Fibroblast of lung (primary cell): Measurements from ENCODE around the gene CPNE4.

Source experiments
- CTCF ChIP-seq, 2 donors: IDR thresholded peaks in 1 of 2; conservative IDR thresholded peaks in 1 of 2; 1 replicate in 1 of 2; 2 replicates in 1 of 2; pipeline ENCODE4 v1.5.1; 2011 to 2012; ENCODE audit warnings: low read length in 2 of 2, control low read depth in 1 of 2, inconsistent platforms in 1 of 2, low read depth in 1 of 2, mild to moderate bottlenecking in 1 of 2
- EZH2 ChIP-seq: IDR thresholded peaks from 2 replicates; pipeline ENCODE4 v1.5.1; 2012; ENCODE audit warnings: low read length, control low read depth, mild to moderate bottlenecking; ENCODE audit errors: missing control alignments

- TF ChIP-seq EZH2 (no peak), CTCF (conservative IDR thresholded peaks at IDR 0.05 in 1 of 2, IDR thresholded peaks at IDR 0.05 in 1 of 2; ENCODE audit: low read depth in 1 of 2, low read length in 2 of 2) (no peak)
These were observed 191.6 kb downstream of the CPNE4 start for GRCh38 chr3:131843174-131843573.
